GM18870 (cell line): ENCODE measurements around the gene LRAT.
"Not testable (repeated sequence)": the region's sequence is repeated elsewhere in the genome, so short reads cannot be mapped to it uniquely, and the experiment has no call there.

Experiments used
- ATAC-seq: cut with Tn5 transposase; IDR thresholded peaks from one replicate; pipeline ENCODE4 v1.9.1; 2021; ENCODE audit warnings: moderate library complexity; ENCODE audit not compliant: unreplicated experiment

LRAT gene

GRCh38 chr4:154743683-154744340 lies at the start of gene LRAT:
Gene LRAT, plus strand, starts transcription at chr4:154744000. Its CDS starts 327 bp downstream, at chr4:154744327.
- peak; percentile 66 for ATAC-seq

DNA sequence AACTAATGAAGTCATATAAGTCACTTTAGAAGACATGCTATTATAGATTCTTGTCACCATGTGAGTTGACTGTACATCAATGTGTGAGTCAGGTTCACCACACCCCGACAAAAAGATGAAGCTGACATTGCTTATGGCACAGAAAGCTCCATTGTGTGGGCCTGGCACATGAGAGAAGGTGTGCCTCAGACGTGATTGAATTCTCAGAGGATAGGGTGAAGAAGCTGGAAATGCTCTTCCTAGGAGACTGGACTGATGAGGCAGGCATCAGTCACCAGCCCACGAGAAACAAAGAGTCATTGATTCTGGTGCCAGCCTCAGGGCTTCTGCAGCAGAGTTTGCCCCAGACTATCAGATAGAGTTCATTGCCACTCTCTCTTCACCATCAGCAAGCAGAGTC lies 35.9 kb upstream of the LRAT start:
- ATAC-seq, result no peak

DNA sequence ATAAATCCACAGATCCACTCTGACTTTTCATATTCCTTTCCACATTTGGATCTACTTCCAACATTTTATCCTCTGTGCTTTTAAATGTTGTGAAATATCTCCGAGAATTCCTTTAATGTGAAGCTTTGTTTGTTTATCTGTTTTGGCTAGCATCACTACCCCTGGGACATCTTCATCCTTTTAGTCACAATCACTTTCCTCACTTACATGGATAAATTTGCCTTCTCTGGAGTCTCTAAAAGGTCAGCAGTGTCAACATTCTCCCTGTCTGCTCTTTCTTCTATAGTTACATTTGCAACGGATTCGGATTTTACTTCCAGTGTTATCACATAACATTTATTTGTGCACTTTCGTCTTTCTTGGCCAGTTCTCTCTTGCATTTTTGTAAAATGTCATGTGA lies 34.2 kb upstream of the LRAT start:
- ATAC-seq, result no peak

DNA sequence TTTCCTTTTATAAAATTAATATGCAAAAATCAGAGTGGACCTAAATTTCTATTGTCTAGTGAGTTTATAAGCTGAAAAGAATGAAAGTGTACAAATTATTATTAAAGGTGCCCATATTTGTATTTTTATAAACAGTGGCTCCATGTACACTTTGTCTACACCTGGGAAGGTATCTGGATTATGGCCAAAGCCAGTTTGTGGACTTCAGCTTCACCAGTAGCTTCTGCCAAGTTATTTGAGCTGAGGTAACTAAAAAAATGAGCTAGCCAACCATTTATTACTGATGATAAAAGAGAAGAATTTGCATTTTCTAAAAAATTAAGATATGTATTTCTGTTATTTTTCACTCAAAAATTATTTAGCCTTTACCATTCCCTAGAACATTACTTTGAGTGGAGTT lies 32.3 kb upstream of the LRAT start:
- ATAC-seq, result no peak

GRCh38 chr4:154714339-154715040 lies 29.3 kb upstream of the LRAT start:
- no peak for ATAC-seq

DNA sequence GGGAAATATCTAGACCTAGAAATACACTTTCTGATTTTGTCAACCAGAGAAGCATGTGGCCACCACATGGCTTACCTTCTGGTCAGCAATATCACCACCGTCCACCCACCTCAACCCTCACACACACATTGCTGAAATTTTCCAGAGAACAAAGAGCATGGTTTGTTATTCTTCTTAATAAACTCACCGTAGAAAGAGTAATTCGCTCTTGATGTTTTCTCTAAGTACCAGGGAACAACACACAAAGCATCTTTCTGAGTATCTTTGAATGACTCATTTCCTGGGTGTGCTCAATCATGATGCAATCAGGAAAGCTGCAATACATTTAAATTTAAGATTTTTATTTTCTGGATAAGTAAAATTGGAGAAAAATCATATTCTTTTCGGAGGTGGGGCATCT lies 24.7 kb upstream of the LRAT start:
- no peak for ATAC-seq

DNA sequence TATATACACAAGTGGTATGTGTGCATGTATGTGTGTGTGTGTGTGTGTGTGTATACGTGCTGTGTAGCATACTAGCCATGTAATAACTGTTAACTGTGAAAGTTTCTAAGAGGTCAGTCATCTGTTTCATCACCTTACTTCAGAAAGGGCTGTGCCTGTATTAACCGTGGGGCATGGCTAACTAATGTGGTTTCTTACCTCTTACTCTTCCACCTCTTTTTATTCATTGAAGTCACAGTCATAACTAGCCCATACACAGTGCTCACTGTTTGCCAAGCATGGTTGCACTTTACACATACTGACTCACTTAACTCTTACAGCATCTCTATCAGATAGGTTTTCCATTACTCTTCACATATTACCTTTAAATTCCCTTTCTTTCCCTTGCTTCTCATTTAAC lies 23.7 kb upstream of the LRAT start:
- ATAC-seq, result peak; percentile 87

GRCh38 chr4:154720618-154721267 lies 23.1 kb upstream of the LRAT start:
- no peak for ATAC-seq

DNA sequence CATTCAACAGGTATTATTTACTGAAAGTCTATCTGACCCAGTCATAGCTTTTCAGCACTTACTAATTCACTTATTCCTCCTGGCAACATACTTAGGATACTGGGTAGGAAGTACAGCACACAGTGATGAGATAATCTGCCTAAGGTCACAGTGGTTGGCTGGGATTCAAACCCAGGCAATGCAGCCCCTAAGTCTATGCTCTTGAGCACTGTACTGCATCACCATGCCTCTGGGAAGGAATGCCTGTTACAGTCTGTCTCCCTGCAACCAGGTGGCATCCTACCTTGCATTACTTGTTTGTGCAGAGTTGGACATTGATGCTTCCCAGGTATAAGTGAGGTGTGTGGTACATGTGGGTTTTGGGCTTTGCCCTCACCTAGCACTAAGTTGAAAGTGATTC lies 21.5 kb upstream of the LRAT start:
- ATAC-seq, result no peak

- ATAC-seq, result not testable (repeated sequence)
Observed at GRCh38 chr4:154723601-154724000, 20.2 kb upstream of the LRAT start.

GRCh38 chr4:154727540-154727939 lies 16.3 kb upstream of the LRAT start:
- no peak for ATAC-seq

- ATAC-seq, result no peak
Observed at GRCh38 chr4:154731756-154732155, 12.0 kb upstream of the LRAT start.

DNA sequence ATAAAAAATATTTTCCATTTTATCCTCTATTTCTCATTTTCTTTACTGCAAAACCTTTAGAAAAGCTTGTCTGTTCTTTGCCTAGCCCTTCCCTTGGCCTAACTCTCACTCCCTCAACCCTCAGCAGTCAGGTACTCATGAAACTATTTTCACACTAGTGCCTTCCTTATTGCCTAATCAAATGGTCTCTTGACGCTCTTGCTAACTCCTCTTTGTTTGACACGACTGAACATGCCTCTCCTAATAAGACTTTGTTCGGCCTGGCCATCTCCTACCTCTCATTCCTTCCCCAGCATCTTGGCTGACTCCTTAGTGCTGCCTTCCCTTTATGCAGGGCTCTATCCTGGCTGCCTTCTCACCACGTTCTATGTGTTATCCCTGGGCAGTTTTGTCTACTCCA lies 11.1 kb upstream of the LRAT start:
- no peak for ATAC-seq

GRCh38 chr4:154736770-154737169 lies 7.0 kb upstream of the LRAT start:
- ATAC-seq, result no peak

- ATAC-seq, result no peak
Observed at GRCh38 chr4:154738426-154738825, 5.4 kb upstream of the LRAT start.

DNA sequence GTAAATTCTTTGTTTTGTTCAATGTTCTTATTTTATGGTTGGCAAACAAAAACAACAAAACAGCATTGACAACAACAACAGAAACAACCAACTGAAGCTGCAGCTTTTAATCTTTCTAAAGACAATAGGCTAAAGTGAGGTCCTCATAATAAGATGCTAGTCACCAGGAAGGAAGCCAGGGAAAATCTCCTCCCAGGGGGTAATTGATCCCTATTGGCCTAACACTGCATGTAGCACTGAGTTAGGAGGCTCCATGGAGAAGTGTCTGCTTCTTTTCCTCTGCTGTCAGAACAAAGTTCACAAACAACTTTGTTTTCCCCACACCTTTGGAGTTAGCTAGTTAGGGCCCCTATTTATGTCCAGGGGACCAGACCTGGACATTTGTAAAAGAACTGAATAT lies 4.7 kb upstream of the LRAT start:
- no peak for ATAC-seq

GRCh38 chr4:154740462-154740861 lies 3.3 kb upstream of the LRAT start:
- no peak for ATAC-seq

GRCh38 chr4:154741131-154741665 lies 2.6 kb upstream of the LRAT start:
- no peak for ATAC-seq

GRCh38 chr4:154741922-154742850 lies 1.6 kb upstream of the LRAT start:
- no peak for ATAC-seq

DNA sequence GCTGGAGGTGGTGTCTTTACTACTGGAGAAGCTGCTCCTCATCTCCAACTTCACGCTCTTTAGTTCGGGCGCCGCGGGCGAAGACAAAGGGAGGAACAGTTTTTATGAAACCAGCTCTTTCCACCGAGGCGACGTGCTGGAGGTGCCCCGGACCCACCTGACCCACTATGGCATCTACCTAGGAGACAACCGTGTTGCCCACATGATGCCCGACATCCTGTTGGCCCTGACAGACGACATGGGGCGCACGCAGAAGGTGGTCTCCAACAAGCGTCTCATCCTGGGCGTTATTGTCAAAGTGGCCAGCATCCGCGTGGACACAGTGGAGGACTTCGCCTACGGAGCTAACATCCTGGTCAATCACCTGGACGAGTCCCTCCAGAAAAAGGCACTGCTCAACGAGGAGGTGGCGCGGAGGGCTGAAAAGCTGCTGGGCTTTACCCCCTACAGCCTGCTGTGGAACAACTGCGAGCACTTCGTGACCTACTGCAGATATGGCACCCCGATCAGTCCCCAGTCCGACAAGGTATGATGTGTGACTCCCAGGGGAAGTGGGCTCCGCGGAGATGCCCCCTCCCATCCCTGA lies 634 bp downstream of the LRAT start:
- ATAC-seq, result no peak

GRCh38 chr4:154757713-154758112 lies 13.9 kb downstream of the LRAT start:
- no peak for ATAC-seq
